IMR-90 (cell line): ENCODE data around the gene TMEM181. TPM values are rescaled to one million over a fixed set of nuclear protein-coding genes. Genes with fewer than 3 reads are reported as not detected.

Experiments
- CHD1 ChIP-seq: IDR thresholded peaks from 2 replicates; pipeline ENCODE4 v1.6.1; 2012; ENCODE audit warnings: low read depth, low read length, improper control_type of control experiment
- FOS ChIP-seq: fragments of 150-350 bp; IDR thresholded peaks from 2 replicates; pipeline ENCODE4 v1.6.1; 2016; ENCODE audit warnings: low read depth, low read length
- RFX5 ChIP-seq: IDR thresholded peaks from 2 replicates; pipeline ENCODE4 v1.8.0; 2012; ENCODE audit warnings: low read depth, mild to moderate bottlenecking, low read length, moderate library complexity
- USF2 ChIP-seq: fragments of 150-350 bp; IDR thresholded peaks from 2 replicates; pipeline ENCODE4 v1.6.1; 2017; ENCODE audit warnings: mild to moderate bottlenecking, antibody characterized with exemption, low read length, low read depth
- polyA plus RNA-seq, 3 experiments: library from polyadenylated mRNA; depleted of rRNA; stranded (reverse); fragments of >200 nt; gene quantifications; 2 replicates each; pipeline ENCODE4 v1.2.3, GENCODE V29; 2012; ENCODE audit warnings: low replicate concordance in 1 of 3
- total RNA-seq: library from RNA; depleted of rRNA; stranded (reverse); fragments of >200 nt; gene quantifications from 2 replicates; pipeline ENCODE4 v1.2.3, GENCODE V29; 2012
- TF ChIP-seq, protein P1 (sequence below): fragments of 150-350 bp; IDR thresholded peaks from 2 replicates; pipeline ENCODE4 v1.6.1; 2016; ENCODE audit warnings: low read depth, mild to moderate bottlenecking, low read length, moderate library complexity, borderline replicate concordance

TMEM181 gene
- total and polyA plus RNA-seq, 2 of the 4 experiments (the other 2 are of a cell fraction): 22.8 to 27.8 TPM

DNA sequence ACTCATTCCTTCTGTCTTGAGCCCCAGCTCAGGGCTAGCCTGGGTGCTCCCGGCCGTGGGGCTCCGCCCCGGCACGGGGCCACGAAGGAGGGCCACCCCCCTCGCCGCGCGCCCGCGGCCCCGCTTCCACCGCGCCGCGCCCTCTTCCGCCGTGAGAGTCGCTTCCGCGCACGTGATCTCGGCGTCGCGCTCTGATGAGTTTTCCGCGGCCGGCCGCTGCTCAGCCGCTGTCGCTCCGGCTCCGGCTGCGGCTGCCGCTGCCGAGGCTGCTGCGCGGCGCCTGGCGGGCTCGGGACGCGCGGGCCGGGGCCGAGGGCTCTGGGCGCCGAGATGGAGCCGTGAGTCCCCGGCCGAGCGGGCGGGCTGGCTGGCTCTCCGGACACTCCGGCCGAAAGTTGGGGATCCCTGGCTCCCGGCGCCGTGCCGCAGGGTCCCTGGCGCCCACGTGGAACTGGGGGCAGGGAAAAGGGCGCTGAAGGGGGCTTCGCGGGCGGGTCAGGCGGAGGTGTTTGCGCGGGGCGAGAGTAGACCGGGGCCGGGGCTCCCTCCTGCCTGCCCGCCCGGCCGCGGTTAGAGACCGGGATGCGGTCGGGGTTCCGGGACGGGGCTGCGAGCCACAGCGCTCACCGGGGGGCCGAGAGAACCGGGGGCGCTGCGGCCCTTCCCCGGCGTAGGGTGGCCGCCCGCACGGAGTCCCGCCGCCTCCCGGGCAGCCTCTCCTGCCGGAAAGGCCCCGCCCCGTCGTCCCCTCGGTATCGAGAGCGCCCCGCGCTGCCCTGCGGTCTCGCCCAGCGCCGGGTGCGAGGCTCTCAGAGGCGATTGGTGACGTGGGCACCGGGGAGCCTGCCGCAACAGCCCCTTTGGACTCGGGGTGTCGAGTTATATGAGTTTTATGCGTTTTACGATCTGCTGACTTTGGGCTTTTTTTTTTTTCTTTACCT is at the start of gene TMEM181 (continued):
- TF ChIP-seq CHD1 (no peak), FOS (0 out of 2 replicates have a peak, but pooled peaks have one; percentile 26), USF2 (peak; percentile 98), RFX5 (no peak)
- TF ChIP-seq, protein P1, sequence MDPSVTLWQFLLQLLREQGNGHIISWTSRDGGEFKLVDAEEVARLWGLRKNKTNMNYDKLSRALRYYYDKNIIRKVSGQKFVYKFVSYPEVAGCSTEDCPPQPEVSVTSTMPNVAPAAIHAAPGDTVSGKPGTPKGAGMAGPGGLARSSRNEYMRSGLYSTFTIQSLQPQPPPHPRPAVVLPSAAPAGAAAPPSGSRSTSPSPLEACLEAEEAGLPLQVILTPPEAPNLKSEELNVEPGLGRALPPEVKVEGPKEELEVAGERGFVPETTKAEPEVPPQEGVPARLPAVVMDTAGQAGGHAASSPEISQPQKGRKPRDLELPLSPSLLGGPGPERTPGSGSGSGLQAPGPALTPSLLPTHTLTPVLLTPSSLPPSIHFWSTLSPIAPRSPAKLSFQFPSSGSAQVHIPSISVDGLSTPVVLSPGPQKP: no peak
